Kidney epithelial cell (primary cell): ENCODE measurements around the gene DPP3. TPM values are rescaled to one million over a fixed set of nuclear protein-coding genes. Genes with fewer than 3 reads are reported as not detected.
"Not testable (repeated sequence)": the region's sequence is repeated elsewhere in the genome, so short reads cannot be mapped to it uniquely, and the experiment has no call there.

Experiments
- DNase-seq: peaks from one replicate; pipeline ENCODE4 v3.0.0-alpha.2; 2010; ENCODE audit warnings: low read depth
- H3K27me3 ChIP-seq: 2 replicates; pipeline ENCODE4 v1.6.0; 2011; ENCODE audit warnings: low read length; ENCODE audit not compliant: control insufficient read depth, insufficient read depth
- H3K36me3 ChIP-seq: 2 replicates; pipeline ENCODE4 v1.5.1; 2011; ENCODE audit warnings: low read length; ENCODE audit not compliant: control insufficient read depth, insufficient read depth
- H3K4me3 ChIP-seq: 2 replicates; pipeline ENCODE4 v1.5.1; 2011; ENCODE audit warnings: low read depth, mild to moderate bottlenecking, control low read depth, low read length
- CTCF ChIP-seq: IDR thresholded peaks from 2 replicates; pipeline ENCODE4 v1.5.1; 2011; ENCODE audit warnings: mild to moderate bottlenecking, moderate library complexity, low read length, control low read depth, inconsistent platforms; ENCODE audit not compliant: insufficient read depth, poor library complexity, severe bottlenecking
- total RNA-seq: library from RNA; depleted of rRNA; stranded (reverse); fragments of >200 nt; gene quantifications from 2 replicates; pipeline ENCODE4 v1.2.3, GENCODE V29; 2015

DPP3 gene
- total RNA-seq, 1 donor from 2014 or later, result 84.6 TPM

DNA sequence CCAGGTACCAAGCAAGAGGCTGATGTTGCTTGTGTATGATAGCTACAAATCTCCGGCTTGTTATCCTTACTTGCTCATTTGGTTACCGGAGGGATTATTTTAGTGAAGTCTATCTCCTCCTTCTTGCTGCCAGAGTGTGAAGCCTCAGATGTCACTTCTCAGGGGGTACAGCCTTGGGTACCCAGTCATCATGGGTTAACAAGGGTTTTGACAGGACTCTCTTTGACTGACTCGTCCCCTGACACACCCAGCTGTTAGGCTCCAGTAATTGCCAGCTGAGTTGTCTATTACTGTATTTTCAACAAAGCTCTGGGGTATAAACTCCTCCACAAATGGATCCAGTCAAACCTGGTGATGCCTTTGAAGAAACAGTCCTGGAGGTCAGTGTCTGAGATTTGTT is 25.4 kb upstream of the DPP3 start:
- DNase-seq, result no peak
- no peak overlapping the region for H3K4me3 ChIP-seq
- H3K27me3 ChIP-seq, result peaks cover 2% of the 10 kb centered on the region
- no peak for TF ChIP-seq CTCF
- no peaks in the 10 kb centered on the region for H3K36me3 ChIP-seq

GRCh38 chr11:66457826-66458225 is 22.4 kb upstream of the DPP3 start:
- no peak for TF ChIP-seq CTCF
- no peaks in the 10 kb centered on the region for H3K27me3 ChIP-seq
- no peaks in the 10 kb centered on the region for H3K36me3 ChIP-seq
- H3K4me3 ChIP-seq, result no peak overlapping the region
- no peak for DNase-seq

DNA sequence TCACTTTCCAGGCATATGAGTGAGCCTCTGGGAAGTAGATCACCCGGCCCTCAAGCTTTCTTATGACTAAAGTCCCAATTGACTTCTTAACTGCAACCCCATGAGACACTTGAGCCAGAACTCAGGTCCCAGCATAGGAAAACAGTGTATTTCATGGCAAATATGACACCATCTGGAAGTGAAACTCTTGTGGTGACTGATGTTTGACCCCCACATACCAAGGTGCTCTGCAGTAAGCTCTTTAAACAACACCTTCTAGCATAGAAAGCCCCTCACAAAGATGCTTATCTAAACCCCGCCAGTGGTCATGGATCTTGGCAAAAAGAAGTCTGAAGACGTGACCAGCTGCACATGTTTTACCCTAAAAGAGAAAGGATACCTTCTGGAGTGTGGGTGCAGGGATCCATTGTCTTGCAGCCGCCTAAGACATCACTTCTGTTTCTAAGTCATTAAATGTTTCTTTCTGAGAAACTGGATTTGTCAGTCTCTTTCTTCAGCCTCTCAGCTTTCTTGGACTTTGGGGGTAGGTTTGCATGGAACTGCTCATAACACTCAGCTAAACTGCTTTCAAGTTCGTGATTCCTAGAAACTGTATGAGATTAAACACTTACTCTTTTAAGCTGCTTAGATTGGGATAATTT is 21.0 kb upstream of the DPP3 start:
- DNase-seq, result no peak
- no peak for TF ChIP-seq CTCF
- no peaks in the 10 kb centered on the region for H3K27me3 ChIP-seq

DNA sequence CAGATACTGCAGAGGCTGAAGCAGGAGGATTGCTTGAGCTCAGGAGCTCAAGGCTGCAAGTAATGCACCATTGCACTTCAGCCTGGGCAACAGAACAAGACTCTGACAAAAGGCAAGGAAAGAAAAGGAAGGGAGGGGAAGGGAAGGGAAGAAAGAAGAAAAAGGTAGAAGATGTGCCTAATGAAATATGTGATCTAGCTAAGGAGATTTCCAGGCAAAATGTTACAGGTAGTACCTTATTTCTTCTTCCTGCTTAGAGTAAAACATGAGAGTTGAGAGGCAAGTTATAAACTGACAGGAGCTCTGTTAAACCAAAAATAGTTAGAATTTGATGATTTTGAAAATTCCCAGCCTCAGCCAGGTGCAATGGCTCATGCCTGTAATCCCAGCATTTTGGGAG is 18.2 kb upstream of the DPP3 start:
- no peaks in the 10 kb centered on the region for H3K36me3 ChIP-seq
- no peaks in the 10 kb centered on the region for H3K27me3 ChIP-seq
- no peak for TF ChIP-seq CTCF
- no peak for DNase-seq
- H3K4me3 ChIP-seq, result no peak overlapping the region

More for the DNA sequence above, 21.0 kb upstream of the DPP3 start:
- H3K4me3 ChIP-seq, result no peak overlapping the region
- H3K36me3 ChIP-seq, result no peaks in the 10 kb centered on the region

DNA sequence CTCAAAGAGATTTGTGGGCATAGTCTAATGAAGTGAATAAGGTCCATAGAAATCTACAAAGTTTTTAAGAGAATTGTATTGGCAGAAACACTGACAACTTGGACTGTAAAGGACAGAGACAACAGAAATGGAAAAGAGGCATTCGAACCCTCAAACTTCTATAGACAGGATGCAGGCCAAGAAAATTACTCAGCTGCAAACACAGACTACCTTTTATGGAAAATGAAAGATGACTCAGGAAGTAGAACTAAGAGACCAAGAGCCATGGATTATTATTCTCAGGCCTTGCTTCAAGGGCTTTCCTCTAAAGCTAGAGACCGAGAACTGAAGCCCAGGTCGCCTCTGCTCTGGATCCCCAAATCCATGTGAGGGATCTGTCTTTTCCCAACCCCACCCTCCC is 17.3 kb upstream of the DPP3 start:
- no peak for TF ChIP-seq CTCF
- Histone ChIP-seq H3K36me3 (no peaks in the 10 kb centered on the region), H3K27me3 (no peaks in the 10 kb centered on the region), H3K4me3 (no peak overlapping the region)
- DNase-seq, result no peak

- not testable (repeated sequence) for H3K27me3 ChIP-seq, DNase-seq
Observed at GRCh38 chr11:66464116-66464515, 16.1 kb upstream of the DPP3 start.

More at GRCh38 chr11:66464116-66464515, 16.1 kb upstream of the DPP3 start:
- H3K4me3 ChIP-seq, H3K36me3 ChIP-seq: not testable (repeated sequence)
